COR-L47 (cell line): ENCODE data around the gene ZBED1.
"Not testable (repeated sequence)": the region's sequence is repeated elsewhere in the genome, so short reads cannot be mapped to it uniquely, and the experiment has no call there.

Experiments
- DNase-seq: peaks from one replicate; lab custom pipeline; 2025; lab: John Stamatoyannopoulos, UW

Gene ZBED1

DNA sequence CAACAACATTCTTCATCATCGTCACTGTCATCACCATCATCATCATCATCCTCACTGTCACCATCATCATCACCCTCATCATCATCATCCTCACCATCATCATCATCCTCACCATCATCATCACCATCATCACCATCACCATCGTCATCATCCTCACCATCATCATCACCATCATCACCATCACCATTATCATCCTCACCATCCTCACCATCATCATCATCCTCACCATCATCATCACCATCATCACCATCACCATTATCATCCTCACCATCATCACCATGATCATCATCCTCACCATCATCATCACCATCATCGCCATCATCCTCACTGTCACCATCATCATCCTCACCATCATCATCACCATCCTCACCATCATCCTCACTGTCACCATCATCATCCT, 18.9 kb upstream of the ZBED1 start:
- DNase-seq: not testable (repeated sequence)

DNA sequence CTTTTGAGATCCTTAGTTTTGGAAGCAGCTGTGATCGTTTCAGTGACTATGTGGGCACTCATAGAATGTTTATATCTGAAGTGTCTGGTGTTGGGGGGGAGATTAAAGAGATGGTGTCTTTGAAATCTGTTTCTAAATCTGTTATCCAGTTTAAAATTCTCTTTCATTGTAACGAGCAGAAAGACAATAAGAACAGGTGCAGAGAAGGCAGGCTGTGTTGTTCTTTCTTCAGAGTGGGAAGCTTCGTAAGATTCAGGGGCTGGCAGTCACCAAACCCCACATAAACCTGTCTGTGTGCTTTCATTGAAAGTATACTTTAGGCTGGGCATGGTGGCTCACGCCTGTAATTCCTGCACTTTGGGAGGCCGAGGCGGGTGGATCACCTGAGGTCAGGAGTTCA, 16.3 kb upstream of the ZBED1 start:
- no peak for DNase-seq

DNA sequence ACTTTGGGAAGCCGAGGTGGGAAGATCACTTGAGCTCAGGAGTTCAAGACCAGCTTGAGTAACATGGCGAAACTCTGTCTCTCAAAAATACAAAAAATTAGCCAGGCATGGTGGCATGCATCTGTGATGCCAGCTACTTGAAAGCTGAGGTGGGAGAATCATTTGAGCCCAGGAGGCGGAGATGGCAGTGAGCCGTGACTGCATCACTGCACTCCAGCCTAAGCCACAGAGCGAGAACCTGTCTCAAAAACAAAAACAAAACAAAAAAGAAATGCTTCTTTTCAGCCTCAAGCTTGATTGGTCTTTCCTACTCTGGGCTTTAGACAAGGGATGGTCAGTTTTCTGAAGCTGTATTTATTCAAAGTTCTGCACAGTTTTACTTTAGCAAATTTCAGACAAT, 15.8 kb upstream of the ZBED1 start:
- DNase-seq: no peak

DNA sequence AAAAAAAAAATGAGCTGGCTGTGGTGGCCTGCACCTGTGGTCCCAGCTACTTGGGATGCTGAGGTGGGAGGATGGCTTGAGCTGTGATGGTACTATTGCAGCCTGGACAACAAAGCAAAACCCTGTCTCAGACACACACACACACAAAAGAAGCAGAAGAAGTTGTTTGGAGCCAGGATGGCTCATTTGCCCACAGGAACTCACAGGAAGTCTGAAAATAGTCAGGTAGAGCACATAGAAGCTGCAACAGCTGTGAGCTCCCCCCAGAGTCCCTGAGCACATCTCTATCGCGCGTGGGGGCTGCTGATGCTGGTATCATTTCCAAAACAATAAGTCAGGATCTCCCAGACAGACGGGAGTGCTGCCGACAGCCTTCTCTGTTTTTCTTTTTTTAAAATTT, 13.4 kb upstream of the ZBED1 start:
- DNase-seq: no peak

DNA sequence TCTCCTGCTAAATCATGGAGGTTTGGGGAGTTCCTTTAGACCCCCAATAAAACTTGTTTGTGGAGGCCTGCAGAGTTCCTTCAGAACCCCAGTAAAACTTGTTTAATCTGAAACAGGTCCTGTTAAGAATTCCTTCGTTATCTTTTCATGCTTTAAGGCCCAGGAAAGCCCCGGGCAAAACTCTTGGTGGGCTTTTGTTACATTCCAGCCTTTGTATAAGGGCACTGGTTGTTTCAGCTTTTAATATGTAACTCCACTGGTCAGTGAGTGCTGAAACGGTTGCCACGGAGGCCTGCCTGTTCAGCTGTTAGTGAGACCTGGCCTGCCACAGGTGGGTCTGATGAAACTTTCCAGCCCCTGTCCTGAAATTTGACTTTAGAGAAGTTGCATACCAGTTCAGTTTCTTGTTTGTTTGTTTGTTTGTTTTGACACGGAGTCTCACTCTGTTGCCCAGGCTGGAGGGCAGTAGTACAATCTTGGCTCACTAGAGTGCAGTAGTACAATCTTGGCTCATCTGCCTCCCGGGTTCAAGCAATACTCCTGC, 12.4 kb upstream of the ZBED1 start:
- DNase-seq: no peak

DNA sequence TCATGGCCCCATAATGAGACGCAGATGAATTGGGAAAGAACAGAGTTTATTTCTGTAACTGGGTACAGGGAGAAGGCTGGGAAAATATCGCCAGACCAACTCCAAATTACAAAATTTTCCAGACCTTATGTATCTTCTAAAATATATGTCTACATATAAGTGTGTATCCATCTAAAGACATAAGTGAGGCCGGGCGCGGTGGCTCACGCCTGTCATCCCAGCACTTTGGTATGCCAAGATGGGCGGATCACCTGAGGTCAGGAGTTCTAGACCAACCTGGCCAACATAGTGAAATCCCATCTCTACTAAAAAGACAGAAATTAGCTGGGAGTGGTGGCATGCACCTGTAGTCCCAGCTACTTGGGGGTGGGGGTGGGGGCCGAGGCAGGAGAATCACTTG, 11.7 kb upstream of the ZBED1 start:
- DNase-seq: no peak

DNA sequence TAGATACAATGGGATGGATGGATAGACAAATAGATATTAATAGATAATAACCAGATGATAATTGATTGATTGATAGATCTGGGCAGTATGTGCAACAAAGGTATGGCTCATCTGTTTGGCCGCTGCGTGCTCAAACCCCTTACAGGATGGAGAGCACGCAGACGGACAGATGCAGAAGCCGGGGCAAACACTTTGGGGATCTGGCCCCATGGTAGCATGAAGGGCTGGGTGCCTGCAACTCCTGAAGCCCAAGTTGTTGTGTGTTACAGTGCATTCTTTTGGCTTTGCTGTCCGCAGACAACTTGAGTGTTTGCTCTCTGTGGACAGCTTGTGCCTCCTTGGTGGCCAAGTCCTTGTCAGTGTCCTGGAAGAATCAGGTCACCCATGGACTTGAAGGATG, 10.6 kb upstream of the ZBED1 start:
- no peak for DNase-seq

DNA sequence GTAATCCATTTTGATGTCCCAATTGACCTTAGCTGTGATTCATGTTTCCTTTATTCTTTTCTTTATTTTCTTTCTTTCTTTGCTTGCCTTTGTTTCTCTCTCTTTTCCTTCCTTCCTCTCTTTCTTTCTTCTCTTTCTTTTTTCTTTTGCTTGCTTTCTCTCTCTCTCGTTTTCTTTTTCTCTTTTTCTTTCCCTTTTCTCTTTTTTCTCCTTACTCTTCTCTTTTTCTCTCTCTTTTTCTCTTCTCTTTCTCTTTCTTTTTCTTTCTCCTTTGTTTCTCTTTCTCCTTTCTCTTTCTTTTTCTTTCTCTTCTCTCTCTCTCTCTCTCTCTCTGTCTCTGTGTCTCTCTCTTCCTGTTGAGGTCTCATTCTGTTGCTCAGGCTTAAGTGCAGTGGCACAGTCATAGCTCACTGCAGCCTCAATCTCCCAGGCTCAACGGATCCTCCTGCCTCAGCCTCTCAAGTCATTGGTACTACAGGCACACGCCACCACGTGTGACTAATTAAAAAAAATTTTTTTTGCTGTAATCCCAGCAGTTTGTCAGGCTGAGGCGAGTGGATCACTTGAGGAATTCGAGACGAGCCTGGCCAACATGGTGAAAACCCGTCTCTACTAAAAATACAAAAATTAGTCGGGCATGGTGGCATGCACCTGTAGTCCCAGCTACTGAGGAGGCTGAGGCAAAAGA, 8.0 kb upstream of the ZBED1 start:
- no peak for DNase-seq

DNA sequence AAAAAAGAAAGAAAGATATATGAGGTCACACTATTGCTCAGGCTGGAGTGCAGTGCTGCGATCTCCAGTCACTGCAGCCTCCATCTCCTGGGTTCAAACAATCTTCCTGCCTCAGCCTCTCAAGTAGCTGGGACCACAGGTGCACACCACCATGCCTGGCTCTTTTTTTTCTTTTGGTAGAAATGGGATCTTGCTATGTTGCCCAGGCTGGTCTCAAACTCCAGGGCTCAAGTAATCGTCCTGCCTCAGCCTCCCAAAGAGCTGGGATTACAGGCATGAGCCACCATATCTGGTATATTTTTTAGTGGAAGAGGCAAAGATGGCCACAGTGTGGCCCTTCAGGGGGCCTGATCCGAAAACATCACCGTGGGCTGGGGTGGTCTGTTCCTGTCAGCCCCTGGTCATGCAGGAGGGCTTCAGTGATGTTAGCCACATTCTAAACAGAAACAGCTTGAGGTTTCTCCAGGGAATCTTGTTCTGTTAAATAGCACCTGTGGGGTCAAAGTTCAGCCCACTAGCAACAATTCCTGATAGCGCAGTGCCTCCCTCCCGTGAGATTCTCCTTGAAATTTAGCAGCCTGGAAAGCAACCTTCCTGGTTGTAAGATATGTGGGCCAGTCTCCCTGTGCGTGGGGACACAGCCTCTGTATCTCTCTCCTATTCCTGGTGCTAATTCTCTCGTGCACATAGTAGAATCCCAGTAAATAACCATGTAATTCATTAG, 7.3 kb upstream of the ZBED1 start:
- DNase-seq: no peak

DNA sequence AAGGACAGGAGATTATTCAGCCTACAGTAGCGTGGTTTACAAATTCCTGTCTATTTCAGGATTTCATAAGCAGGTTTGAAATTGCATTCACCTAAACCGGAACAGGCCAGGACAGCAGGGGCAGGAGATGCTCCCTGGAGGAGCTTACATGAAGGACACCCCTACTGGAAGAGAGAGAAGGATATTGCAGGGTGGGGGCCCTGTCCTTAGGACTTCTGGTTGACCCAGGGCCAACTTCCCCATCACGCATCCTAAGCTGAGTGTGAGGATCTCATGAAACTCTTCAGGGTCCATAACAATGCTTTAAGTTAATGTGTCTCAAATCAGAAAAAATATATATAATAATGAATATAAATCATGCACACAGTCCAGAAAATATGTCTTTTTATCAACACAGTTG, 6.4 kb upstream of the ZBED1 start:
- DNase-seq: no peak

DNA sequence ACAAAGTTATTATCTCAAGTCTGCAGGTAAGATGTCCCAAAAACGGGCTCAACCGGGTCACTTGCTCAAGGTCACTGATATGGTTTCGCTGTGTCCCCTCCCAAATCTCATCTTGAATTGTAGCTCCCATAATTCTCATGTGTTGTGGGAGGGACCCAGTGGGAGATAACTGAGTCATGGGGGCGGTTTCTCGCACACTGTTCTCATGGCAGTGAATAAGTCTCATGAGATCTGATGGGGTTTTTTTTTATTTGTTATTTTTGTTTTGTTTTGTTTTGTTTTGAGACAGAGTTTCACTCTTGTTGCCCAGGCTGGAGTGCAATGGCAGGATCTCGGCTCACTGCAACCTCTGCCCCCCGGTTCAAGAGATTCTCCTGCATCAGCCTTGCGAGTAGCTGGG, 4.6 kb upstream of the ZBED1 start:
- DNase-seq: not testable (repeated sequence)

DNA sequence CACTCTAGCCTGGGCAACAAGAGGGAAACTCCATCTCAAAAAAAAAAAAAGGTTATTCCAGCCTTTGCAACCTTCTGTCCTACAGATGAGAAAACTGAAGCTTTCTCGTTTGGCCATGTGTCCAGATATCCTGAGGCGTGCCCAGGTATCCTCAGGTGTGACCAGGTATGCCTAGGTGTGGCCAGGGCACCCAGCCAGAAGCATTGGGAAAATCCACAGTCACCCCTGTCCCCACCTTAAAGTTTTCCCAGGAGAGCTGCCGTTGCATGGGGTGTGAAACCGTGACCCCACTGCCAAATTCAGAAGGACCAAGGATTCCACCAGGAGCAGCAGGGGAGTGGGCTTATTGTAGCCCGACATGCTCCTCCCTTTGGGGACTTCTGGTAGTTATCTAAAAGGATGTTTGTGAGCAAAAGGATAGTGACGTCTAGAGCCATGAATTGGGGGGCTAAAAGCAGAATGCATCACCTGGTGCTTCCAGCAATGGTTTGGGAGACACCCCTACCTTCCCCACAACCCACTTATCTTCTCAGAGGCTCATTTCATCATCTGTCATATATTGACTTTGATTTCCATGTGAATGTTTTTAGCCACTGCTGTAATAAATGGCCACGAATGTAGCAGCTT, 4.0 kb upstream of the ZBED1 start:
- DNase-seq: no peak

DNA sequence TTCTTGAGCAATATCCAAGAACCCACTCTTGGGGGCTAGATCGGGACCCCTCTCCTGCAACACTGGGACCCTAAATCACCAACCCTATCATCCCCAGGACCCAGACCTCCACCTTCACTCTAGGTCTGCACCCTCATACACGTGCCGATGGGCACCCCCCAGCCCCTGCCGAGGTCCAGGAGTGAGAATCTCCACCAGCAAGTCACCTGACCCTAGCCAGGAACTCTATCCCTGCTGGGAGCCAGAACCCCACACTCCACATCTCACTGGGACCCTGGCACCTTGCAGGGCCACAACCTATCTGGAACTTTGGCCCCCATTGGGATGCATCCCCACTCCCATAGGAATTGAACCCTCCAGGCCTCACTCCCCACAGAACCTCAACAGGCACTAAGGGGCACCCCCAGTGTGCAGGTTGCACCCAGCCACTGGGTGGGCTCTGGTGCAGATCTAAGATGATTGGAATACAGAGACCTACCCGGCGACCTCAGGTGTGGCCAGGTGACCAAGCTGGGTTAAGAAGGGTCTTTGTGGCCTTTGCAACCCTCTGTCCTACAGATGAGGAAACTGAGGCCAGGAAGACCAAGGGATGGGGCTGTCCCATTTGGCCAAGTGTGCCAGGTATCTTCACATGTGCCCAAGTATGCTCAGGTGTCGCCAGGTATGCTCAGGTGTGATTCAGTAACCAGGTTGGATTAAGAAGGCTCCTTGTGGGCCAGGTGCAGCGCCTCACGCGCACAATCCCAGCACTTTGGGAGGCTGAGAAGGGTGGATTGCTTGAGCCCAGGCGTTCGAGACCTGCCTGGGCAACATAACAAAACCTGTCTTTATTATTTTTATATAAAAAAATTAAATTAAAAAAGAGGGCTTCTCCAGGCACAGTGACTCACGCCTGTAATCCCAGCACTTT, 3.1 kb upstream of the ZBED1 start:
- no peak for DNase-seq

DNA sequence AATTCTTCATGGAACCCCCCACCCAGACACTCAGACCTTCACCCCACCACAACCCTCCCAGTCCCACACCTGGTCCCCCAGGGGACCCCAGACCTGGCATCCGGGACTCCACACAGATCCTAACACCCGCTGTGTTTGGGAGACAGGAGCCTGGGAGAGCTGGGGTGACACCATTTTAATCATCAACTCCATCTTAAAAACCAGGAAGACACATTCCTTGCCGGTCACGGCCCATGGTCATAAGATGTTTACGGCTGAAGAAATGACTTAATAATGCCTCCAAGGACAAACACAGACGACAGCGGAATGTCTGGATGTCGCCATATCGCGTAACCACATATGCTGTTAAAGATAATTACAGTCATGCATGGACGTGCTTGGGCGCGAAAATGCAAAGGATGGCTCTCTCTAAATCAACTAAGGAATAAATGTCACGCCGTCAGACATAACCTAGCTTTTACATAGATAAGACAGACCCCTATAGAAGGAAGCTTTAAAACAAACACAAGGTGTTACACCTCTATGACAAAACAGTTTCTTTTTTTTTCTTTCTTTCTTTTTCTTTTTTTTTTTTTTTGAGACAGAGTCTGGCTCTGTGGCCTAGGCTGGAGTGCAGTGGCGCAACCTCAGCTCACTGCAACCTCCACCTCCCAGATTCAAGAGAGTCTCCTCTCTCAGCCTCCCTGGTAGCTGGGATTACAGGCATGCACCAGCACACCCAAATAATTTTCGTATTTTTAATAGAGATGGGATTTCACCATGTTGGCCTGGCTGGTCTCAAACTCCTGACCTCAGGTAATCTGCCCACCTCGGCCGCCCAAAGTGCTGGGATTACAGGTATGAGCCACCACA, 2.1 kb upstream of the ZBED1 start:
- no peak for DNase-seq

DNA sequence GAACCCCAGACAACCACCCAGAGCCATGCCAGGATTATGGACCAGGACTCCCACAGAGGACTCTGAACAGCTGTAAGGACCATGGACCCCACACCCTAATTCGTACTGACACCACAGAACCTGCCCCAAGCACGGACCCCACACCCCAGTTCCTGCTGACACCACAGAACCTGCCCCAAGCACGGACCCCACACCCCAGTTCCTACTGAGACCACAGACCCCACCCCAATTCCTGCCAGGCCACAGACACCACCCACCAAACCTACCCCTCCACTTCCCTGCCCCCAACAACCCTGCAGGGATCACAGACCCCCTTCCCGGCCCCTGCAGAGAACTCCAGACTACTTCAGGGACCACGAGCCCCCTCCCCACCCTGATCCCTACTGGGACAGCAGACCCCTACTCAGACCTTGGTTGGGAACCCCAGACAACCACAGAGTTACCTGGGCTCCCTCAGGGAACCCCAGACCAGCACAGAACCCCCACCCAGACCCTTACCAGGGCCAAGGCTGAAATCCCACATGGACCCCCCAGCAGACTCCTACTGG, 1.4 kb upstream of the ZBED1 start:
- no peak for DNase-seq

DNA sequence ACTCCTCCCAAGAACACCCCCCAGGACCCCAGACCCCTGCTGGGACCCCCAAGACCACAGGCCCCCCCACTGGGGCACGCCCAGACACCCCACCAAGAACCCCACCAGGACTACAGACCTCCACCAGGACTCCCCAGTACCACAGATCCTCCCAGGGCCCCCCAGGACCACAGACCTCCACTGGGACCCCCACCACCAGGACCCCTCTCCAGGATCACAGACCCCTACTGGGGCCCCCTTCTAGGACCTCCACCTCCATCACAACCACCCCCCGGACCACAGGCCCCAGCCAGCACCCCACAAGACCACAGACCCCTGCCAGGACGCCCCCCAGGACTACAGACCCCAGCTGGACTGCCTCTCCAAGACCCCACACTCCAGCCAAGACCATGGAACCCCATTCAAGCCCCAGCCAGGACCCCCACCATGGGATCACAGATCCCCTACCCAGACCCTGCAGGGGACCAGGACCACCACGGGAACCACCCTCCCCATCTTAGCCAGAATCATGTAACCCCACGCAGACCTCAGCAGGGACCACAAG, 855 bp upstream of the ZBED1 start:
- no peak for DNase-seq

DNA sequence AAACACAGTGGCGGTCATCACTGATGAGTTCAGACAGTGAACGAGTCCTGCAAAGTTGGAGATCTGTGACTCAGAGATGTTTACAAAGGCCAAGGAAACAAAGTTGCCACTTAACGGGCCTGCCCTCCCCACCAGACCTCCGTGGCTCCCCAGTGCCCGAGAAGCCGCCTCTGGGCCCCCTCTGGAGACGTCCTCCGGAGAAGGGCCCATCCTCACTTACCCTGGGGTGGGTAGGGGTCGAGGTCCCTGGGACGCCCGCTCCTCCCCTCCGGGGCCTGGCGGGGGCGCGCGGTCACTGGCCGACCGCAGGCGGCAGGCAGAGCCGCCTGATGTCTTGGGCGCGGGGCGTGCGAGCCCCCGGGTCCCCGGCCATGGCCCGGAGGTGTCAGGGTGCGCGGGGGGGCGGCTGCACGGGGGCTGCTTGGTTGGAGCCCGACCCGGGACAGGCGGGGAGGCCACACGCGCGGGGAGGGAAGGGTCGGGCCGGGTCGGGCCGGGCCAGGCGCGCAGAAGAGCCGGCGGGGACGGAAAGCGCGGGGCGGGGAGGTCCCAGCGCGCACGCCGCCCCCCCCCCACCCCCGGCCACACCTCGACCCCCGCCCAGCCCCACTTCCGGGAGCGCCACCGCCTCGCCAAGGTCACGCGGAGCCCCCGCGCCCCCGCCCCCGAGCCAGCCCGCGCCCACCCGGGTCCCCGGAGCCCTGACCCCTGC, 529 bp downstream of the ZBED1 start:
- no peak for DNase-seq

DNA sequence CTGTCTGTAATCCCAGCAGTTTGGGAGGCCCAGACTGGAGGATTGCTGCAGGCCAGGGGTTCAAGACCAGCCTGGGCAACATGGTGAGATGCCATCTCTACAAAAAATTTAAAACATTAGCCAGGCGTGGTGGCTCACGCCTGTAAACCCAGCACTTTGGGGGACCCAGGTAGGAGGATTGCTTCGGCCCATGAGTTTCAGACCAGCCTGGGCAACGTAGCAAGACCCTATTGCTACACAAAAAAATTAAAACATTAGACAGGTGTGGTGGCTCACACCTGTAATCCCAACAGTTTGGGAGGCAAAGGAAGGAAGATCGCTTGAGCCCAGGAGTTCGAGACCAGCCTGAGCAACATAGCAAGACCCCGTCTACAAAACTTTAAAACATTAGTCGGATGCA, 1.3 kb downstream of the ZBED1 start:
- no peak for DNase-seq

DNA sequence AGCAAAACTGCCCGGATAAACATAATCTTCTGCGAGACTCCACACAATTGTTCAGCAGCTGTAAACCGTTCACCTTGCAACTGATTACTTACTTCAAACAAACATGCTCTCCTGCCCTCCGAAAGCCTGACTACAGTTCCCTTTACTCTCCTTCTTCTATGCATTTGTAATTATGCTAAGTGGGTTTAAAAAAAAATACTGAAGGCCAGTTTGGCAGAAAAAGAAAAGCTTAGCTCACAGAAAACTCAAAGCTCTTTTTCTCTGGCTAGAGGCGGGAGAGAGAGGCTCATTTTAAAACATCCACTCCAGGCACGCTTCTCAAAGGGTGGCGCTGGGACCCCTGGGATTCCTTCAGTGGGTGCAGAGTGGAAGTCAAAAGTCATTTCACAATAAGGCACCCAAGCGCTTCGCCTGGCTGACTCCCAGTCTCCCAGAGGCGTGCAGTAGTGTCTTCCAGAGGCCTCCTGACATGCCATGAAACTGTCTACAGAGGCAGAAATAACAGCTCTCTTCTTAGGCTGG, 1.9 kb downstream of the ZBED1 start:
- DNase-seq: no peak
